Measurements from ENCODE around the gene GPR158. TPM values are rescaled to one million over a fixed set of nuclear protein-coding genes. Genes with fewer than 3 reads are reported as not detected.

The GPR158 gene
- total RNA-seq, 1 experiment from 2014 or later, result 0.24 TPM

DNA sequence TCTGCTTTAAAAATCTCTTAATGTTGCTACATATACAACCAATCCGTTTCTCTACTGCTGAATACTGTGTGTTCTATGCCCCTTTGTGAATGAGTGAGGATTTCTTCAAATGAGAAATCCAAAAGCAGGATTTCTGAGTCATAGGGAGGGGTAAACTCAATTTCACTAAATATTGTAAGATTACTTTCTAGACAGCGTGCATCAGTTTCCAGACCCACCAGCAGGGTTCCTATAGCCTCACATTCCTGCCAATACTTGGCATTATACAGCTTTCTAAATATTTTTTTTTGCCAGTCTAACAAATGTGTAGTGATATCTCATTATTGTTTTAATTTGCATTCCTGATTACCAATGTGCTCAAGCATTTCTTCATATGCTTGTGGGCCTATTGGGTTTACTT, 35.5 kb downstream of the GPR158 start:
- Histone ChIP-seq H4K91ac (ENCODE audit: insufficient read length, low read depth, low read length) (no peak overlapping the region), H3K9ac (ENCODE audit: extremely low read depth, insufficient read length, low read length) (no peak overlapping the region), H2AFZ (ENCODE audit: low read length) (no peak overlapping the region), H3K23me2 (ENCODE audit: insufficient read length, low read depth, low read length, poor library complexity, severe bottlenecking) (no peaks in the 10 kb centered on the region), H3T11ph (ENCODE audit: low read length) (no peak overlapping the region), H3K56ac (ENCODE audit: insufficient read length, low read depth, low read length) (no peak overlapping the region), H3K9me3 (ENCODE audit: control insufficient read depth, low read depth, low read length) (no peaks in the 10 kb centered on the region), H3K27ac (ENCODE audit: insufficient read length, low read depth, low read length) (no peak overlapping the region), H2BK20ac (ENCODE audit: low read depth, low read length, poor library complexity, severe bottlenecking) (no peak overlapping the region), H2AK5ac (ENCODE audit: insufficient read length, low read length) (no peak overlapping the region), H4K5ac (ENCODE audit: insufficient read length, low read depth, low read length) (no peak overlapping the region), H3K18ac (ENCODE audit: insufficient read length, low read depth, low read length) (no peak overlapping the region), H2BK15ac (ENCODE audit: low read depth, low read length) (no peak overlapping the region), H3K4me1 (ENCODE audit: insufficient read depth, low read length) (no peaks in the 10 kb centered on the region), H2BK5ac (ENCODE audit: insufficient read length, low read length) (no peak overlapping the region), H3K4me2 (ENCODE audit: insufficient read depth, insufficient read length, low read length) (no peak overlapping the region), H2BK120ac (ENCODE audit: low read depth, low read length, poor library complexity, severe bottlenecking) (no peak overlapping the region), H3K23ac (ENCODE audit: insufficient read length, low read depth, low read length) (no peak overlapping the region), H3K79me1 (ENCODE audit: insufficient read depth, low read depth, low read length, poor library complexity, severe bottlenecking) (no peaks in the 10 kb centered on the region), H3K4ac (ENCODE audit: low read depth, low read length) (no peak overlapping the region), H4K20me1 (ENCODE audit: control insufficient read depth, insufficient read depth, insufficient read length) (no peaks in the 10 kb centered on the region), H3K14ac (ENCODE audit: insufficient read depth, low read length) (no peak overlapping the region), H4K8ac (replicated peaks; ENCODE audit: insufficient read length, low read depth, low read length) (no peak overlapping the region), H3K27me3 (ENCODE audit: insufficient read depth, low read length) (no peaks in the 10 kb centered on the region), H3K79me2 (ENCODE audit: insufficient read depth, low read length) (no peaks in the 10 kb centered on the region), H2BK12ac (ENCODE audit: insufficient read length, low read depth, low read length) (no peak overlapping the region)
- TF ChIP-seq, protein P1, sequence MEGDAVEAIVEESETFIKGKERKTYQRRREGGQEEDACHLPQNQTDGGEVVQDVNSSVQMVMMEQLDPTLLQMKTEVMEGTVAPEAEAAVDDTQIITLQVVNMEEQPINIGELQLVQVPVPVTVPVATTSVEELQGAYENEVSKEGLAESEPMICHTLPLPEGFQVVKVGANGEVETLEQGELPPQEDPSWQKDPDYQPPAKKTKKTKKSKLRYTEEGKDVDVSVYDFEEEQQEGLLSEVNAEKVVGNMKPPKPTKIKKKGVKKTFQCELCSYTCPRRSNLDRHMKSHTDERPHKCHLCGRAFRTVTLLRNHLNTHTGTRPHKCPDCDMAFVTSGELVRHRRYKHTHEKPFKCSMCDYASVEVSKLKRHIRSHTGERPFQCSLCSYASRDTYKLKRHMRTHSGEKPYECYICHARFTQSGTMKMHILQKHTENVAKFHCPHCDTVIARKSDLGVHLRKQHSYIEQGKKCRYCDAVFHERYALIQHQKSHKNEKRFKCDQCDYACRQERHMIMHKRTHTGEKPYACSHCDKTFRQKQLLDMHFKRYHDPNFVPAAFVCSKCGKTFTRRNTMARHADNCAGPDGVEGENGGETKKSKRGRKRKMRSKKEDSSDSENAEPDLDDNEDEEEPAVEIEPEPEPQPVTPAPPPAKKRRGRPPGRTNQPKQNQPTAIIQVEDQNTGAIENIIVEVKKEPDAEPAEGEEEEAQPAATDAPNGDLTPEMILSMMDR (conservative IDR thresholded peaks at IDR 0.05), result no peak
- H3K4me3 Mint-ChIP-seq, result no peak overlapping the region
- no peak overlapping the region for H3K27ac Mint-ChIP-seq
- H3K36me3 Mint-ChIP-seq (ENCODE audit: insufficient read depth in 1 of 3, low read depth in 3 of 3), result peaks cover 0 to 1% (median 0%) of the 10 kb centered on the region in 3 experiments; a peak in 2 of 7 replicates
- H3K4me1 Mint-ChIP-seq, result peaks cover 3 to 12% of the 10 kb centered on the region in 2 experiments; a peak in 2 of 4 replicates
- H3K27me3 Mint-ChIP-seq (ENCODE audit: low read depth), result no peaks in the 10 kb centered on the region
- no peak for DNase-seq
- WGBS (ENCODE audit: extremely low coverage, insufficient read length, low lambda C conversion rate), result no CpG with 5 or more reads among the region's 2 CpGs
- H3K9me3 Mint-ChIP-seq, result no peaks in the 10 kb centered on the region; a peak in 1 of 5 replicates
